GM12872 (cell line): Measurements from ENCODE around the gene MSX1.

Source experiments
- TF ChIP-seq, protein P1 (sequence below): IDR thresholded peaks from 3 replicates; pipeline ENCODE4 v1.5.1; 2011; ENCODE audit warnings: low read depth, mild to moderate bottlenecking, low read length, moderate library complexity; ENCODE audit not compliant: insufficient read depth

The MSX1 gene

DNA sequence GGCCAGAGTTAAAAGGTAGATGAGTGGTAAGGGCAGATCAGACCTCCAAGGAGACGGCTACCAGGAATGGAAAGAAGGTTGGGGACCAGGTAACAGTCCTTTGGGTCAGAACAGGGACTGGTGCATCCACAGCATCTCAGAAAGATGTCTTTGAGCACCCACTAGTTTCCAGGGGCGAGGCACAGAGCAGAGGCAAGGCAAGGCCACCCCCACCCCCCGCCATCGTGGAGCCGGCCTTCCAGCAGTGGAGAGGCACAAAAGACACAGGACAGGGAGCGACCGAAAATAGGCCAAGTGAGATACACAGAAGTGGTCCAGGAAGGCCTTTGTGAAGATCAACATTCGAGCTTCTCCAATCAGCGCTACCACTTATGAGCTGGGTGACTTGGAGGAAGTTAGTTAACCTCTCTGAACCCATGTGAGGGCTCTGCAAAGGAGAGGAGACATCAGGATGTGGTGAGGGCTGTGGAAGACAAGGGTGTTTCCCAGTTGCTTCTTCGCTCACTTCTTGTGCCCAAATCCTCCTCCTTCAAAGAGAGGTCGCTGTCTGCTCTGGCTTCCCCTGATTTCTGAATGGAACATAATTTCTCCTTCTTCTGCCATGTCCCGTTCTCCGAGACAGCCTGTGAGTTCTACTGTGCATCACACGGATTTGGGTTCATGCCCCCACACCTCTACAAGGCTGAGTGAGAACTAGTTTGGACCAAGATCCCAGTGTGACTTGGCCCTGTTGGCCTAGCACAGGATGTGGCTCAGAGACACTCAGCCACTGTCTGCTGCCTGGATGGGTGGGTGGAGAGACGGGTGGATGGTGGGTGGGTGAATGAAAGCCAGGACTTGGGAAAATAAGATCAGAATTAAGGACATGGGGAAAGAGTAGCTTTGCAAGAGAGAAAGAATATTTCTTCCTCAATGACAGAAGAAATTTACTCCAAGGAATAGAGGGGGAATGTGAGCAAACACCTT lies 16.7 kb upstream of the MSX1 start:
- TF ChIP-seq, protein P1, sequence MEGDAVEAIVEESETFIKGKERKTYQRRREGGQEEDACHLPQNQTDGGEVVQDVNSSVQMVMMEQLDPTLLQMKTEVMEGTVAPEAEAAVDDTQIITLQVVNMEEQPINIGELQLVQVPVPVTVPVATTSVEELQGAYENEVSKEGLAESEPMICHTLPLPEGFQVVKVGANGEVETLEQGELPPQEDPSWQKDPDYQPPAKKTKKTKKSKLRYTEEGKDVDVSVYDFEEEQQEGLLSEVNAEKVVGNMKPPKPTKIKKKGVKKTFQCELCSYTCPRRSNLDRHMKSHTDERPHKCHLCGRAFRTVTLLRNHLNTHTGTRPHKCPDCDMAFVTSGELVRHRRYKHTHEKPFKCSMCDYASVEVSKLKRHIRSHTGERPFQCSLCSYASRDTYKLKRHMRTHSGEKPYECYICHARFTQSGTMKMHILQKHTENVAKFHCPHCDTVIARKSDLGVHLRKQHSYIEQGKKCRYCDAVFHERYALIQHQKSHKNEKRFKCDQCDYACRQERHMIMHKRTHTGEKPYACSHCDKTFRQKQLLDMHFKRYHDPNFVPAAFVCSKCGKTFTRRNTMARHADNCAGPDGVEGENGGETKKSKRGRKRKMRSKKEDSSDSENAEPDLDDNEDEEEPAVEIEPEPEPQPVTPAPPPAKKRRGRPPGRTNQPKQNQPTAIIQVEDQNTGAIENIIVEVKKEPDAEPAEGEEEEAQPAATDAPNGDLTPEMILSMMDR: no peak

DNA sequence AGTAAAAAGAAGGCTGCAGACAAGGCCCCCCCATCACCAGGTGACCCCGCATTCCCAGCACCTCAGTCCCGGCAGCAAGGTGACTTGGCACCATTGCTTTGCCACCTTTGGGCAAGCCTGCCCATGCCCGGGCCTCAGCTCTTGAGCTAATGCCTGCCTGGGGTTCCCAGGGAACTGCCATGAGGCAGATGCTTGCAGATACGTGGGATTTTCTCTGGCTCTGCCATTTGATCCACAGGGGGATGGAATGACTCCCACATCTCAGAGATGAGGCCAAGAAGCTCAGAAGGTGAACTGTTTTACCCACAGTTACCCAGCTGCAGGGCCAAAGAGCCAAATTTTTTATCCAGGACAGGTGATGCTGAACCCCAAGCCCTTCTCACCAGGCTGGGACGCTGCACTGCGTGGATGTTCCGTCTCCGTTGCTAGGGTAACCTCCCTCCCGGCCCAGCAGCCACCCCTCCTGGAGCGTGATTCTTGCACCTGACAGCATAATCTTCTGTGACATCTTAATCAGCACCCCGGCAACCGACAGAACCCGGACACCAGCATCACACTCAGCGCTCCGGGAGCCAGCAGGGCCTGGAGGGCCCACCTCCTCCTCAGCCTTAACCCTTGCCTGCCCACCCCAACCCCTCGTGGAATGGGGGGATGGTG lies 15.7 kb upstream of the MSX1 start:
- TF ChIP-seq, protein P1: no peak

DNA sequence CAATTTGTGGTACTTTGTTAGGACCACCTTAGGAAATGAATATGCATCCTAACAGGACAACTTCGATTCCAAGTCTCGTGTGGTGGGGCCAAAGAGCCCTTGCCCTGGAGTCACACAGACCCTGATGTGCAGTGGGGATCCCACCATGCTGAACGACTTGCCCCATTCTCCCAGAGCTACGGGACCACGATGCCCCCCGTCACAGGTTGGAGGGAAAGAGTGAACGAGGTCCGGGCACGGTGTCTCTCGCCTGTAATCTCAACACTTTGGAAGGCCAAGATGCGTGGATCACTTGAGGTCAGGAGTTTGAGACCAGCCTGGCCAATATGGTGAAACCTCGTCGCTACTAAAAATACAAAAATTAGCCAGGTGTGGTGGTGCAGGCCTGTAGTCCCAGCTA lies 14.4 kb upstream of the MSX1 start:
- TF ChIP-seq, protein P1: no peak

DNA sequence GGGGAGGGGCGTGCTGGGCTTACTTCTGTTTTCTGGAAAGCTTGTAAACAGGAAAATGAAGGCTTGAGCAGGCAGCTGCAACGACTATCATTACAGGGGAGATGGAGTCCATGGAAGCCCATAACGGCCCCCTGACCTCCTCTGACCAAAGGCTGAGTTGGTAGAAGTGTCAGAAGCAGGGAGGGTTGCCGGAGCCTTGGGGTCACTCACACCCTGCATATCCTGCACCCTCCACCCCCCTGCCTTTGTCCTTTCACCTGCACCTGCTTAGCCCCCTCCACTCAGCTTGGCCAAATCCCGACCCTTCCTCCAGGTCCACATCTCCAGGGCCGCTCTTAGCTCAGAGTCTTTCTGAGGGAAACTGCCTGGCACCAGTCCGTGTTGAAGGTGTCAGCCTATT lies 12.5 kb upstream of the MSX1 start:
- TF ChIP-seq, protein P1: no peak

DNA sequence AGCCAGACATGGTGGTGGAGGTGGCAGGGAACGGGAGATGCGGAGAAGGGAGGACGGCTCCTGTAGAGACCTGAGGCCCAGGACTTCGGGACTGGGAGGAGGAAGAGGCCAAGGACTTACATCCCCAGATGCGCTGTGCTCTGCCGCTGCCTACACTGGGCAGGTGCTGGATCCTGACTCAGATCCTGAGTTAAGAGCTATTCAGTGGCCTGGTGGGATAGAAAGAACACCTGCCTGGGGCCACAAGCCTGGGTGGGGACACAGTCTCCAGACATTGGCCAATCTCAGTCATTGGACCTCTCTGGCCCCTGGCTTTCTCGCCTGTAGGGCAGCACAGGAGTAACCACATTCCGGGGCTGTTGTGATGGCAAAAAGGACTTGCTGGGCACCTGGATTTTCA lies 10.9 kb upstream of the MSX1 start:
- TF ChIP-seq, protein P1: no peak

DNA sequence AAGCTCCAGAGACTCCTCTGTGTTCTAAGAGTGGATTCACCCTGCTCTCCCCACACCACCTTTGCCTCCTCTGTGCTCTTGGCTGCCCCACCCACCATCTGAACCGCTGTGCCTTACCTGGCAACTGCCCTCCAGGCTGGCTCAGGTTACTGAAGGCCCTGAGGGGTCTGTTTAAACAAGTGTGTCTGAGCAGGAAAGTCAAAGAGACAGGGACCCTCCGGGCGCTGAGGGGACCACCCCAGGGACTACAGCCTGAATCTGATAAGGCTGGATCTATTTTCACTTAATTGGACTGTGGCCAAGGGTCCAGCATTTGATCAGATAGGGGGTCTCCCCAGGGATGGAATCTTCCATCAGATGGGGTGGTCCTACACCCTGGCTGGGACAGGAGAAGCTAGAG lies 10.4 kb upstream of the MSX1 start:
- TF ChIP-seq, protein P1: no peak

DNA sequence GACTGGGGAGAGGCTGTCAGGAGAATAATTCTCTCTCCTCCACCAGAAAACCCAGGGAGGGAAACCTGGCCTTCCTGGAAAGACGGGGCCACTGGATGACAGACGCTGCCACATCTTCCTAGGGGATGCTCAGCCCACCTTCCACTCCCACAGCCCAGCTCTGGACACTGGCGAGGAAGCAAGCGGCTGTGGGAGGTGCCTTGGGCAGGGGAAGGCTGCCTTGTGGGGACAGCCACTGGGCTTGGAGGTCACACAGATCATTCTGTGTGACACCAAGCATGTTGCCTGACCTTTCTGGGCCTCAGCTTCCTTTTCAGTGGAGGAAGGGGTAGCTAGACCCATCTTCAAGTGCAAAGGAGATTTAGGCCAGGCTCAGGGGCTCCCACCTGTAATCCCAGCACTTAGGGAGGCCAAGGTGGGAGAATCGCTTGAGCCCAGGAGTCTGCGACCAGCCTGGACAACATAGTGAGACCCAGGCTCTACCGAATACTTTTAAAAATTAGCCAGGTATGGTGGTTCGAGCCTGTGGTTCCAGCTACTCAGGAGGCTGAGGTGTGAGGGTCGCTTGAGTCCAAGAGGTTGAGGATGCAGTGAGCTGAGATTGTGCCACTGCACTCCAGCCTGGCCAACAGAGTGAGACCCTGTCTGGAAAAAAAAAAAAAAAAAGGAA lies 9.8 kb upstream of the MSX1 start:
- TF ChIP-seq, protein P1: no peak
